Activated T-helper 2 cell treated with anti-CD3 and anti-CD28 coated beads, Interferon-gamma antibody, Interleukin-2, Interleukin-4, amounts not matched to agents 10 μg/mL and 5 μg/mL and 100 μg/mL, durations not matched to agents 14 hours and 24 hours and 36 hours (primary cell): ENCODE results near the gene UGDH. TPM values are rescaled to one million over a fixed set of nuclear protein-coding genes. Genes with fewer than 3 reads are reported as not detected.
"Not testable (repeated sequence)": the region's sequence is repeated elsewhere in the genome, so short reads cannot be mapped to it uniquely, and the experiment has no call there.

Experiments
- DNase-seq: peaks from one replicate; pipeline ENCODE4 v3.0.0; 2021; ENCODE audit warnings: low spot score
- H3K27ac Mint-ChIP-seq: one replicate; pipeline ENCODE4 v1.8.0; 2021; ENCODE audit warnings: mixed read lengths
- H3K27me3 Mint-ChIP-seq: one replicate; pipeline ENCODE4 v1.8.0; 2021; ENCODE audit warnings: low read depth, mixed read lengths
- H3K36me3 Mint-ChIP-seq: one replicate; pipeline ENCODE4 v1.8.0; 2021; ENCODE audit warnings: low read depth, mixed read lengths
- H3K4me1 Mint-ChIP-seq: one replicate; pipeline ENCODE4 v1.8.0; 2021; ENCODE audit warnings: low read depth, mixed read lengths
- H3K4me3 Mint-ChIP-seq: one replicate; pipeline ENCODE4 v1.8.0; 2021; ENCODE audit warnings: low read depth, mild to moderate bottlenecking, moderate library complexity, mixed read lengths
- H3K9me3 Mint-ChIP-seq: one replicate; pipeline ENCODE4 v1.8.0; 2021; ENCODE audit warnings: mixed read lengths
- intact Hi-C: fragments of 100-400 bp; cut with micrococcal nuclease; formaldehyde crosslinking; loops from one replicate; pipeline ENCODE4 v1.15.1; 2023
- total RNA-seq: library from RNA; stranded (reverse); gene quantifications from 2 replicates; pipeline ENCODE4 v1.2.3, GENCODE V29; 2022

The UGDH gene
- total RNA-seq, 1 donor from 2014 or later: 34.8 TPM

DNA sequence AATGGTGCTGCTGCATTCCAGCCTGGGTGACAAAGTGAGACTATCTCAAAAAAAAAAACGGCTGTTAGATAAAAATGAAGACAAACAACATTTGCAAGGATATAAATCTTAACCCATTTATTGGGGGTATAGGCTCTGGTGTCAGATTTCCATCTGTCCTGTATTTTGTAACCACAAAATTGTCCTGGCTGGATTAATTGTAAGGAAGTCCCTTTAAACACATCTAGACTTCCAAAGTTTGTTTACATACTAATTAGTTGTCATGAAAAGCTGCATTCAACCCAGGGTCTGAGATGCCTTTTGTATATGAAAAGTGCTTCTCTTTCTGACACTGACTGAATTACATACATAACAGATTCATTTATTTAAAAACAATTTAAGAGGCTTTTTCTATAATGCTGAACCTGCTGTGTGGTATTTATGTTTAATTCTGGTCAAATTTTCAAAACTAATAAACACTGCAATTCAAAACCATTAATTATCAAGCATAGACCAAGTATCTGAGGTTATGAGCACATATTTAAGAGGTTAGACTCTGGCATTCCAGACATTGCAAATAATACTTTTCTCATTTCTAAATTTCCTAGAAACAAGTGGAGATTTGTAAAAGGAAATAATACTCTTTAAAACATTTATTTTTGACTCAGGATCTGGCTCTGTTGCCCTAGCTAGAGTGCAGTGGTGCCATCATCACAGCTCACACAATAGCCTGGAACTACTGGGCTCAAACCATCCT lies 17.5 kb upstream of the UGDH start:
- Mint-ChIP-seq H3K4me1 (peaks cover 2% of the 10 kb centered on the region), H3K4me3 (no peak overlapping the region), H3K9me3 (no peaks in the 10 kb centered on the region), H3K36me3 (no peaks in the 10 kb centered on the region), H3K27ac (no peak overlapping the region), H3K27me3 (peaks cover 6% of the 10 kb centered on the region)
- intact Hi-C loops: no loop called here
- no peak for DNase-seq

GRCh38 chr4:39544080-39544479 lies 16.8 kb upstream of the UGDH start:
- H3K4me3 Mint-ChIP-seq, H3K9me3 Mint-ChIP-seq, H3K36me3 Mint-ChIP-seq, H3K27me3 Mint-ChIP-seq, DNase-seq, H3K27ac Mint-ChIP-seq, intact Hi-C loops, H3K4me1 Mint-ChIP-seq: not testable (repeated sequence)

GRCh38 chr4:39543034-39543433 lies 15.8 kb upstream of the UGDH start:
- Mint-ChIP-seq H3K27me3 (peaks cover 6% of the 10 kb centered on the region), H3K27ac (no peak overlapping the region), H3K4me3 (no peak overlapping the region), H3K4me1 (peaks cover 2% of the 10 kb centered on the region), H3K36me3 (no peaks in the 10 kb centered on the region), H3K9me3 (no peaks in the 10 kb centered on the region)
- DNase-seq: no peak
- intact Hi-C loops: no loop called here

GRCh38 chr4:39542611-39543012 lies 15.4 kb upstream of the UGDH start:
- H3K9me3 Mint-ChIP-seq: no peaks in the 10 kb centered on the region
- peaks cover 6% of the 10 kb centered on the region for H3K27me3 Mint-ChIP-seq
- H3K27ac Mint-ChIP-seq: no peak overlapping the region
- DNase-seq: no peak
- intact Hi-C loops: no loop called here
- H3K4me1 Mint-ChIP-seq: peaks cover 2% of the 10 kb centered on the region
- no peak overlapping the region for H3K4me3 Mint-ChIP-seq
- H3K36me3 Mint-ChIP-seq: no peaks in the 10 kb centered on the region

DNA sequence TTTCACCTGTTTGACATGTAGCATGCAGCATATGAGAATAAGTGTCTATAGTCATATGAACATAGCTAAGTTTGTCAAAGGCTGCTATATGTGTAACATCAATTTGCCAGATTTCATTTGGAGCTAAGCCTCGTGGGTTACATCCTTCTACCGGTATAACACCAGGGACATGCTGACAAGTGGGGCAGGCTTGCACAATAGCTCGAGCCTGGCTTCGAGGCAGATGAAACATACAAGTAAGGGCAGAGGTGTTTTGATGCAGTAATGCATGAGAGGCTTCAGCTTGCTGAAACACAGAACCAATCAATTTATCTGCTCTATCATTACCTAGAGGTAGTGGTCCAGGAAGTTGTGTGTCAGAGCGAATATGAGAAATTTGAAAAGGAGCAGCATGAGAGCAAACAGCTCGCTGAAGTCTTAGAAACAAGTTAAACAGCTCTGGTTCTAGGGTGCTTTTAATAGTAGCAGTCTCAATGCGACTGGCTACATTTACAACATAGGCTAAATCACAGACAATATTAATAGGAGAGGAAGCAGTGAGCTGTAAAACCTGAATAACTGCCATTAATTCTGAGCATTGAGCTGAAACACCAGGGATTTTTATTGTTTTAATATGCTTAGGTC lies 14.9 kb upstream of the UGDH start:
- H3K27ac Mint-ChIP-seq: no peak overlapping the region
- no peak overlapping the region for H3K4me3 Mint-ChIP-seq
- no peak for DNase-seq
- H3K4me1 Mint-ChIP-seq: peaks cover 2% of the 10 kb centered on the region
- intact Hi-C loops: no loop called here
- no peaks in the 10 kb centered on the region for H3K36me3 Mint-ChIP-seq
- H3K27me3 Mint-ChIP-seq: peaks cover 6% of the 10 kb centered on the region
- H3K9me3 Mint-ChIP-seq: no peaks in the 10 kb centered on the region

DNA sequence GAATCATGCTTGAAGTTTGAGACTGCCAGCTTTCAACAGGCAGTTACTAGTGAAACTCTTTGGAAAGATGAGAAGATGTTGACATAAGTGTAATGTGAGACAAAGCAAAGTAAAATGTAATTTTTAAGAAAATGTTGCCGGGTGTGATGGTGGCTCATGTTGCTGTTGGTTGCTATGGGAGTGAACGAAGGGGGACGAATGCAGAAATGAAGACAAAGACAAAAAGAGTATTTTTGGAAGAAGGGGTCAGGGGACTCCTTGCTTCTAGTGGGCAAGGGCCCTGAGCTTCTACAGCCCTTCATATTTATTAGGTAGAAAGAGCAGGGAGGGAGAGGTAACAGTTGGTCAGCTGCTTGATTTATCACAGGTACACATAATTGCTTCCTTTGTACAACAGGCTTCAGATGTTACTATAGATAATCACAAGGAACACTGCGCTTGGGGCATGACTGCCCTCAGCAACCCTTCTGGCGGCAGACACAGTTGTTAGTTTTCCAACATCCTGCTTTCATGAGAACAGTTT lies 11.9 kb upstream of the UGDH start:
- Mint-ChIP-seq H3K27ac (no peak overlapping the region), H3K27me3 (peaks cover 3% of the 10 kb centered on the region), H3K4me1 (peaks cover 2% of the 10 kb centered on the region), H3K9me3 (peaks cover 4% of the 10 kb centered on the region), H3K36me3 (peaks cover 13% of the 10 kb centered on the region), H3K4me3 (no peak overlapping the region)
- intact Hi-C loops: no loop called here
- no peak for DNase-seq

GRCh38 chr4:39533541-39533940 lies 6.3 kb upstream of the UGDH start:
- no peak for DNase-seq
- no peaks in the 10 kb centered on the region for H3K27me3 Mint-ChIP-seq
- H3K27ac Mint-ChIP-seq: no peak overlapping the region
- no peak overlapping the region for H3K4me3 Mint-ChIP-seq
- intact Hi-C loops: no loop called here
- peaks cover 47% of the 10 kb centered on the region for H3K36me3 Mint-ChIP-seq
- peaks cover 34% of the 10 kb centered on the region for H3K9me3 Mint-ChIP-seq
- no peaks in the 10 kb centered on the region for H3K4me1 Mint-ChIP-seq

GRCh38 chr4:39532237-39532636 lies 5.0 kb upstream of the UGDH start:
- DNase-seq, H3K4me1 Mint-ChIP-seq, H3K27me3 Mint-ChIP-seq, intact Hi-C loops, H3K27ac Mint-ChIP-seq, H3K4me3 Mint-ChIP-seq: not testable (repeated sequence)
- peaks cover 47% of the 10 kb centered on the region for H3K36me3 Mint-ChIP-seq
- H3K9me3 Mint-ChIP-seq: peaks cover 34% of the 10 kb centered on the region

DNA sequence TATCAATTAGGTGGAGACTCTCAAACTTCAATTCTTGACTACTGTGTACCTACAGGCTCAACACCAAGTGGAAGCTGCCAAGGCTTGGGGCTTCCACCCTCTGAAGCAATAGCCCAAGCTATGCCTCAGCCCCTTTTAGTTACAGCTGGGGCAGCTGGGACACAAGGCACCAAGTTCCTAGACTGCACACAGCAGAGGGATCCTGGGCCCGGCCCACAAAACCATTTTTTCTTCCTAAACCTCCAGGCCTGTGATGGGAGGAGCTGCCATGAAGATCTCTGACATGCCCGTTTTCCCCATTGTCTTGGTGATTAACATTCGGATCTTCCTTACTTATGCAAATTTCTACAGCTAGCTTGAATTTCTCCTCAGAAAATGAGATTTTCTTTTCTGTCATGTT lies 3.4 kb upstream of the UGDH start:
- no peak overlapping the region for H3K27ac Mint-ChIP-seq
- intact Hi-C loops: no loop called here
- no peaks in the 10 kb centered on the region for H3K27me3 Mint-ChIP-seq
- no peak for DNase-seq
- peaks cover 15% of the 10 kb centered on the region for H3K4me1 Mint-ChIP-seq
- H3K36me3 Mint-ChIP-seq: peaks cover 42% of the 10 kb centered on the region
- peaks cover 34% of the 10 kb centered on the region for H3K9me3 Mint-ChIP-seq
- H3K4me3 Mint-ChIP-seq: no peak overlapping the region

DNA sequence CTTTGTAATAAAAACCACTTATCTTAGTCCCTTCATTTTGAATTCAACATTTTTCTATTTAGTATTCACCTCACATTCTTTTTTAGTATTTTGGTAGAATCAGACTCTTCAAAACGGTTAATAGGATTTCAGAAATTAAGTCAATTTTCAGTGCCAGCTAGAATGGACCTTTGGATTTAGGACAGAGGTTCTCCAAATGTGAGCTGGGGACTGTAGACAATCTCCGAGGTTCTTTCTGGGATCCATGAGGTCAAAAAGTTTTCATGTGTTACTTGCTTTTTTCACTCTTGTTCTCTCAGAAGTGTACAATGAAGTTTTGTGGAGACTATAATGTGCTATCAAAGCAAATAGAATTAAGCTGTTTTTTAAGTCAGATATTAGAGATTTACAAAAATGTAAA lies 2.3 kb upstream of the UGDH start:
- H3K4me3 Mint-ChIP-seq: no peak overlapping the region
- H3K9me3 Mint-ChIP-seq: peaks cover 33% of the 10 kb centered on the region
- DNase-seq: no peak
- H3K27ac Mint-ChIP-seq: no peak overlapping the region
- intact Hi-C loops: loop anchor here (5.0 kb wide), 2 partner anchors 72 to 168 kb away; partner anchors contain the start of genes LIAS, RPL9 and UBE2K
- H3K4me1 Mint-ChIP-seq: peaks cover 16% of the 10 kb centered on the region
- H3K27me3 Mint-ChIP-seq: no peaks in the 10 kb centered on the region
- peaks cover 38% of the 10 kb centered on the region for H3K36me3 Mint-ChIP-seq

DNA sequence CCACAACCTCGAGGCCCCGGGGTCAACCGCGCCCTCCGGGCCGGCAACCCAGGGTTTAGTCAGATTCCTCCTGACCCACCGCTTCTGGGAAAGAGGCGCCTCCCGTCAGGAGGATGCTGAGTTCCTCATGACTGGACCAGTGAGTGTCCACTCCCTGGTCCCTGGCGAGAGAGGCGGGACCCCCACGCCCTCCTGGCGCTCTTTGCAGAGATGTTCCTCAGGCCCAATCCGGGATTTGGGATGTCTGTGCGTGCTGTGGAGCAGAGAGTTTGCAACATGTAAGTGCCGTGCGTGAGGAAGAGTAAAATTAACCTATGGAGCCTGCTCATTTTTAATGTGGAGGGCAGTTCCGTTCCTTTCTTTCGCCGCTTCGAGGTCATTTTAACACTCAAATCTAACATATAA lies 824 bp upstream of the UGDH start:
- intact Hi-C loops: loop anchor here (5.0 kb wide), 2 partner anchors 71 to 169 kb away; partner anchors contain the start of genes LIAS, RPL9 and UBE2K
- Mint-ChIP-seq H3K27ac (peak overlapping the region; percentile 46), H3K27me3 (no peaks in the 10 kb centered on the region), H3K36me3 (peaks cover 31% of the 10 kb centered on the region), H3K4me3 (peak overlapping the region; percentile 98), H3K4me1 (peaks cover 16% of the 10 kb centered on the region), H3K9me3 (peaks cover 30% of the 10 kb centered on the region)
- no peak for DNase-seq

- Mint-ChIP-seq H3K4me1 (peaks cover 16% of the 10 kb centered on the region), H3K27ac (peak overlapping the region; percentile 86), H3K9me3 (peaks cover 19% of the 10 kb centered on the region), H3K36me3 (peaks cover 18% of the 10 kb centered on the region), H3K4me3 (peak overlapping the region; percentile 98), H3K27me3 (no peaks in the 10 kb centered on the region)
- intact Hi-C loops: loop anchor here (1.0 to 5.0 kb wide), 4 partner anchors 70 to 452 kb away; partner anchors contain the start of genes LIAS, RPL9, SMIM14 and UBE2K
- DNase-seq: peak; percentile 23
Measured at GRCh38 chr4:39526765-39527295, 409 bp downstream of the UGDH start.
